ENCODE results near the gene BOLA3. TPM values are rescaled to one million over a fixed set of nuclear protein-coding genes. Genes with fewer than 3 reads are reported as not detected.

BOLA3 gene
- total and polyA plus RNA-seq, 2 donors (not counting 3 experiments of a cell fraction or from before 2014, with no cell fraction given), result 28.7 to 42.4 TPM

- FAIRE-seq, result no peak
These were observed 55.4 kb downstream of the BOLA3 start for GRCh38 chr2:74092275-74092674.

More at GRCh38 chr2:74092275-74092674, 55.4 kb downstream of the BOLA3 start:
- intact Hi-C loops (cut with micrococcal nuclease), result no loop called here
- Histone ChIP-seq H3K9ac (replicated peaks; ENCODE audit: extremely low read depth, insufficient read depth, low read length) (no peak overlapping the region), H3K36me3 (ENCODE audit: control insufficient read depth in 2 of 2, extremely low read depth in 1 of 2, insufficient read depth in 2 of 2, low read length in 2 of 2) (peaks cover 0 to 37% of the 10 kb centered on the region in 2 experiments), H3K9me1 (replicated peaks; ENCODE audit: control insufficient read depth, extremely low read depth, insufficient read depth, low read length) (no peaks in the 10 kb centered on the region), H3K27ac (ENCODE audit: insufficient read depth, low read depth, low read length) (no peak overlapping the region), H3K4me3 (replicated peaks in 1 of 3; ENCODE audit: insufficient read depth in 1 of 3, low read depth in 1 of 3, low read length in 3 of 3) (no peak overlapping the region), H4K20me1 (replicated peaks; ENCODE audit: control insufficient read depth, extremely low read depth, insufficient read depth, low read length) (no peaks in the 10 kb centered on the region), H3K4me1 (ENCODE audit: control insufficient read depth, extremely low read depth, insufficient read depth, low read length) (peaks cover 5% of the 10 kb centered on the region), H3K4me2 (ENCODE audit: insufficient read depth, low read length) (no peak overlapping the region), H3K27me3 (ENCODE audit: control insufficient read depth in 2 of 2, insufficient read depth in 2 of 2, low read length in 2 of 2) (no peaks in the 10 kb centered on the region), H2AFZ (ENCODE audit: low read depth, low read length) (no peak overlapping the region), H3K9me3 (replicated peaks; ENCODE audit: control insufficient read depth, insufficient read depth, low read length) (no peaks in the 10 kb centered on the region), H3K79me2 (ENCODE audit: control insufficient read depth, insufficient read depth, low read length) (no peaks in the 10 kb centered on the region)
- TF ChIP-seq JUN (IDR thresholded peaks at IDR 0.05; ENCODE audit: borderline replicate concordance, insufficient read depth, insufficient read length, low read depth), result no peak
- TF ChIP-seq, protein P1, sequence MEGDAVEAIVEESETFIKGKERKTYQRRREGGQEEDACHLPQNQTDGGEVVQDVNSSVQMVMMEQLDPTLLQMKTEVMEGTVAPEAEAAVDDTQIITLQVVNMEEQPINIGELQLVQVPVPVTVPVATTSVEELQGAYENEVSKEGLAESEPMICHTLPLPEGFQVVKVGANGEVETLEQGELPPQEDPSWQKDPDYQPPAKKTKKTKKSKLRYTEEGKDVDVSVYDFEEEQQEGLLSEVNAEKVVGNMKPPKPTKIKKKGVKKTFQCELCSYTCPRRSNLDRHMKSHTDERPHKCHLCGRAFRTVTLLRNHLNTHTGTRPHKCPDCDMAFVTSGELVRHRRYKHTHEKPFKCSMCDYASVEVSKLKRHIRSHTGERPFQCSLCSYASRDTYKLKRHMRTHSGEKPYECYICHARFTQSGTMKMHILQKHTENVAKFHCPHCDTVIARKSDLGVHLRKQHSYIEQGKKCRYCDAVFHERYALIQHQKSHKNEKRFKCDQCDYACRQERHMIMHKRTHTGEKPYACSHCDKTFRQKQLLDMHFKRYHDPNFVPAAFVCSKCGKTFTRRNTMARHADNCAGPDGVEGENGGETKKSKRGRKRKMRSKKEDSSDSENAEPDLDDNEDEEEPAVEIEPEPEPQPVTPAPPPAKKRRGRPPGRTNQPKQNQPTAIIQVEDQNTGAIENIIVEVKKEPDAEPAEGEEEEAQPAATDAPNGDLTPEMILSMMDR (IDR thresholded peaks at IDR 0.05; ENCODE audit: extremely low read depth in 1 of 2, insufficient read depth in 1 of 2, low read depth in 1 of 2, low read length in 2 of 2), result no peak
- TF ChIP-seq POLR2AphosphoS5 (IDR thresholded peaks at IDR 0.05; ENCODE audit: insufficient read depth, low read depth, low read length), result no peak
- no peak for TF ChIP-seq EZH2 (IDR thresholded peaks at IDR 0.05; ENCODE audit: borderline replicate concordance, low read depth, low read length, severe bottlenecking)
- TF ChIP-seq MAX (IDR thresholded peaks at IDR 0.05; ENCODE audit: insufficient read depth, insufficient read length), result no peak
- no peak for TF ChIP-seq POLR2A (IDR thresholded peaks at IDR 0.05; ENCODE audit: low read depth, low read length)
- TF ChIP-seq MYC (IDR thresholded peaks at IDR 0.05; ENCODE audit: low read depth, low read length), result no peak
- no peak for TF ChIP-seq FOS (IDR thresholded peaks at IDR 0.05; ENCODE audit: borderline replicate concordance, insufficient read depth, low read length)
- dilution Hi-C loops (cut with MboI; ENCODE audit: extremely low pct_ligation_motif_present, low sequenced_read_pairs), result no loop called here
- ChIA-PET CTCF (no interaction called here), POLR2A (no interaction called here)
- BruUV-seq (replicated peaks), result no TSS peak
- no peak for DNase-seq (ENCODE audit: low read depth, low spot score)
